ENCODE measurements around the gene GMDS. TPM values are rescaled to one million over a fixed set of nuclear protein-coding genes. Genes with fewer than 3 reads are reported as not detected.

The GMDS gene
- total and polyA plus RNA-seq, 2 of the 4 experiments (the other 2 are of a cell fraction) = 7.3 to 21.9 TPM

DNA sequence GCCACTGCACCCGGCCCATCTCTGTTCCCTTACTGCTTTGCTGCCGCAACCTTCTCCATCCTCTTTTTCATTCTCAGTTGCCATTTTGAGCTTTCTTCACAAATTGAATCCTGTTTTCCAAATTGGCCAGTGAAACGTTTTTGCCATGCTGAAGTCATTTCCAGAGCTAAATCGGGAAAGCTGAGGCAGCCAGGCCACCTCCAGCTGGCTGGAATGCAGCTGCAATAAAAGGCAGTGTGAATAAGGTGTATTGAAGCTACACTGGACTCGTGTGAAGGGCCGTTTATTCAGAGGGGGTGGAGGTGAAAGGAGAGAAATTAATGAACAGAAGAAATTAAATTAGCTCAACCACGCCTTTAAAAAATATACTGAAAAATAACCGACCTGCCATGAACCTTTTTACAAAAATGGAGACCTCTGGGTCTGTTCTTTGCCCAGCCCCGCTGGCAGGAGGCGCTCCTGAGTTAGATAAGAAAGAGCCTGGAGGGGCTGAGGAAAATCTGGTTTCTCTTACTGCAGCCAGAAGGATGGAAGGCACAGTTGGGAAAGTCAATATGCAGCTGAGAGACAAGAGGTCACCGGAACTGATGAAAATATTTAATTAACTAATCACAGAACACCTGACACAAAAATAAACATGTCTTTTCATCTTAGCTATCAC, 351.8 kb downstream of the GMDS start:
- Histone ChIP-seq H4K5ac (ENCODE audit: low read depth, low read length) (no peak overlapping the region), H4K8ac (ENCODE audit: low read depth in 2 of 2, low read length in 2 of 2) (no peak overlapping the region), H2AK9ac (replicated peaks; ENCODE audit: low read depth, low read length, poor library complexity) (no peak overlapping the region), H4K20me1 (ENCODE audit: insufficient read depth, low read length) (no peaks in the 10 kb centered on the region), H3K4ac (ENCODE audit: low read depth, low read length) (no peak overlapping the region), H2AFZ (replicated peaks; ENCODE audit: low read length, poor library complexity) (no peak overlapping the region), H3K4me3 (ENCODE audit: insufficient read depth, low read depth, low read length) (no peak overlapping the region), H2BK15ac (ENCODE audit: low read depth, low read length) (no peak overlapping the region), H2BK5ac (ENCODE audit: low read depth, low read length, poor library complexity, severe bottlenecking) (no peak overlapping the region), H3K36me3 (ENCODE audit: control insufficient read depth, insufficient read depth, low read length) (no peaks in the 10 kb centered on the region), H3K9me1 (ENCODE audit: insufficient read depth, low read length) (no peaks in the 10 kb centered on the region; the same call in 1 of the 2 replicates), H3K9ac (ENCODE audit: low read depth, low read length) (no peak overlapping the region), H3K27ac (ENCODE audit: insufficient read depth, low read length) (no peak overlapping the region), H3K4me2 (ENCODE audit: low read depth, low read length) (no peak overlapping the region), H3K14ac (replicated peaks; ENCODE audit: low read depth, low read length) (no peak overlapping the region), H3K79me1 (ENCODE audit: low read depth in 1 of 2, low read length in 2 of 2) (no peaks in the 10 kb centered on the region), H3K18ac (ENCODE audit: low read depth, low read length) (no peak overlapping the region), H3K23ac (ENCODE audit: low read depth, low read length) (no peak overlapping the region), H2BK120ac (ENCODE audit: low read depth, low read length) (no peak overlapping the region), H3K56ac (ENCODE audit: extremely low read depth, insufficient read depth, low read length) (no peak overlapping the region), H4K91ac (ENCODE audit: insufficient read depth, low read depth, low read length) (no peak overlapping the region), H3K9me3 (ENCODE audit: control insufficient read depth, insufficient read depth, low read length) (no peaks in the 10 kb centered on the region), H3K27me3 (ENCODE audit: control insufficient read depth, insufficient read depth, low read length) (no peaks in the 10 kb centered on the region), H2BK20ac (ENCODE audit: low read depth, low read length) (no peak overlapping the region), H2AK5ac (ENCODE audit: low read depth, low read length) (no peak overlapping the region), H3K4me1 (ENCODE audit: control insufficient read depth, insufficient read depth, low read length) (0 out of 2 replicates have a peak, but pooled peaks cover 2% of the 10 kb centered on the region)
- ChIA-PET POLR2A (ENCODE audit: unreplicated experiment) (no interaction called here), CTCF (interaction anchor here (0.7 kb wide), 1 partner anchor 21 kb away, joined by 3 read pairs; no protein-coding TSS in a partner anchor)
- dilution Hi-C loops (cut with HindIII; ENCODE audit: low sequenced_read_pairs, unreplicated experiment) = no loop called here
- DNase-seq (no peak), ATAC-seq (ENCODE audit: low read depth) (no peak)
- BruUV-seq (replicated peaks) = no TSS peak
- intact Hi-C loops (cut with micrococcal nuclease) = no loop called here
- in situ Hi-C loops (cut with MboI; ENCODE audit: low sequenced_read_pairs) = no loop called here
- TF ChIP-seq, protein P1, sequence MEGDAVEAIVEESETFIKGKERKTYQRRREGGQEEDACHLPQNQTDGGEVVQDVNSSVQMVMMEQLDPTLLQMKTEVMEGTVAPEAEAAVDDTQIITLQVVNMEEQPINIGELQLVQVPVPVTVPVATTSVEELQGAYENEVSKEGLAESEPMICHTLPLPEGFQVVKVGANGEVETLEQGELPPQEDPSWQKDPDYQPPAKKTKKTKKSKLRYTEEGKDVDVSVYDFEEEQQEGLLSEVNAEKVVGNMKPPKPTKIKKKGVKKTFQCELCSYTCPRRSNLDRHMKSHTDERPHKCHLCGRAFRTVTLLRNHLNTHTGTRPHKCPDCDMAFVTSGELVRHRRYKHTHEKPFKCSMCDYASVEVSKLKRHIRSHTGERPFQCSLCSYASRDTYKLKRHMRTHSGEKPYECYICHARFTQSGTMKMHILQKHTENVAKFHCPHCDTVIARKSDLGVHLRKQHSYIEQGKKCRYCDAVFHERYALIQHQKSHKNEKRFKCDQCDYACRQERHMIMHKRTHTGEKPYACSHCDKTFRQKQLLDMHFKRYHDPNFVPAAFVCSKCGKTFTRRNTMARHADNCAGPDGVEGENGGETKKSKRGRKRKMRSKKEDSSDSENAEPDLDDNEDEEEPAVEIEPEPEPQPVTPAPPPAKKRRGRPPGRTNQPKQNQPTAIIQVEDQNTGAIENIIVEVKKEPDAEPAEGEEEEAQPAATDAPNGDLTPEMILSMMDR (conservative IDR thresholded peaks at IDR 0.05; ENCODE audit: low read depth, low read length) = peak; percentile 34
- peak; percentile 20 for TF ChIP-seq RAD21 (IDR thresholded peaks at IDR 0.05; ENCODE audit: low read length)
- TF ChIP-seq MAZ (IDR thresholded peaks at IDR 0.05; ENCODE audit: borderline replicate concordance, low read depth, low read length) = no peak
- whole genome bisulfite sequencing, 2 experiments (ENCODE audit: extremely low coverage in 2 of 2, insufficient read length in 1 of 2) = no CpG with 5 or more reads among the region's 11 CpGs
